ENCODE results near the gene TDRD9. TPM values are rescaled to one million over a fixed set of nuclear protein-coding genes. Genes with fewer than 3 reads are reported as not detected.

Gene TDRD9
- total RNA-seq, 2 donors from 2014 or later = 8.6 to 20.8 TPM

- TF ChIP-seq, protein P1, sequence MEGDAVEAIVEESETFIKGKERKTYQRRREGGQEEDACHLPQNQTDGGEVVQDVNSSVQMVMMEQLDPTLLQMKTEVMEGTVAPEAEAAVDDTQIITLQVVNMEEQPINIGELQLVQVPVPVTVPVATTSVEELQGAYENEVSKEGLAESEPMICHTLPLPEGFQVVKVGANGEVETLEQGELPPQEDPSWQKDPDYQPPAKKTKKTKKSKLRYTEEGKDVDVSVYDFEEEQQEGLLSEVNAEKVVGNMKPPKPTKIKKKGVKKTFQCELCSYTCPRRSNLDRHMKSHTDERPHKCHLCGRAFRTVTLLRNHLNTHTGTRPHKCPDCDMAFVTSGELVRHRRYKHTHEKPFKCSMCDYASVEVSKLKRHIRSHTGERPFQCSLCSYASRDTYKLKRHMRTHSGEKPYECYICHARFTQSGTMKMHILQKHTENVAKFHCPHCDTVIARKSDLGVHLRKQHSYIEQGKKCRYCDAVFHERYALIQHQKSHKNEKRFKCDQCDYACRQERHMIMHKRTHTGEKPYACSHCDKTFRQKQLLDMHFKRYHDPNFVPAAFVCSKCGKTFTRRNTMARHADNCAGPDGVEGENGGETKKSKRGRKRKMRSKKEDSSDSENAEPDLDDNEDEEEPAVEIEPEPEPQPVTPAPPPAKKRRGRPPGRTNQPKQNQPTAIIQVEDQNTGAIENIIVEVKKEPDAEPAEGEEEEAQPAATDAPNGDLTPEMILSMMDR (IDR thresholded peaks at IDR 0.05) = no peak
- Histone ChIP-seq H3K9me3 (peaks cover 6 to 13% of the 10 kb centered on the region in 2 donors), H3K27me3 (no peaks in the 10 kb centered on the region), H3K4me3 (no peak overlapping the region), H3K27ac (no peak overlapping the region), H3K36me3 (no peaks in the 10 kb centered on the region), H3K4me1 (no peaks in the 10 kb centered on the region)
- DNase-seq (ENCODE audit: low spot score) = no peak
These were observed 18.7 kb downstream of the TDRD9 start for GRCh38 chr14:103946975-103947374.

DNA sequence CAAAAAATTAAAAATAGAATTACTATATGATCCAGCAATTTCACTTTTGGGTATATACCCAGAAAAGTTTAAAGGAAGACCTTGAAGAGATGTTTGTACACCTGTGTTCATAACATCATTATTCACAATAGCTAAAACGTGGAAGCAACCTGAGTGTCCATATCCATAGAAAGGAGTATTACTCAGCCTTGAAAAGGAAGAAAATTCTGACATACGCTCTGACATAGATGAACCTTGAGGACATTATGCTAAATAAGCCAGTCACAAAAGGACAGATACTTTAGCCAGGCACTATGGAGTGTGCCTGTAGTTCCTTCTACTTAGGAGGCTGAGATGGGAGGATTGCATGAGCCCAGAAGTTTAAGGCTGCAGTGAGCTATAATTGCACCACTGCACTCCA, 20.2 kb downstream of the TDRD9 start:
- Histone ChIP-seq H3K4me3 (no peak overlapping the region), H3K4me1 (no peaks in the 10 kb centered on the region), H3K27ac (no peak overlapping the region), H3K9me3 (peaks cover 6 to 13% of the 10 kb centered on the region in 2 donors), H3K27me3 (no peaks in the 10 kb centered on the region), H3K36me3 (no peaks in the 10 kb centered on the region)
- no peak for DNase-seq (ENCODE audit: low spot score)
- TF ChIP-seq, protein P1 (IDR thresholded peaks at IDR 0.05) = no peak

DNA sequence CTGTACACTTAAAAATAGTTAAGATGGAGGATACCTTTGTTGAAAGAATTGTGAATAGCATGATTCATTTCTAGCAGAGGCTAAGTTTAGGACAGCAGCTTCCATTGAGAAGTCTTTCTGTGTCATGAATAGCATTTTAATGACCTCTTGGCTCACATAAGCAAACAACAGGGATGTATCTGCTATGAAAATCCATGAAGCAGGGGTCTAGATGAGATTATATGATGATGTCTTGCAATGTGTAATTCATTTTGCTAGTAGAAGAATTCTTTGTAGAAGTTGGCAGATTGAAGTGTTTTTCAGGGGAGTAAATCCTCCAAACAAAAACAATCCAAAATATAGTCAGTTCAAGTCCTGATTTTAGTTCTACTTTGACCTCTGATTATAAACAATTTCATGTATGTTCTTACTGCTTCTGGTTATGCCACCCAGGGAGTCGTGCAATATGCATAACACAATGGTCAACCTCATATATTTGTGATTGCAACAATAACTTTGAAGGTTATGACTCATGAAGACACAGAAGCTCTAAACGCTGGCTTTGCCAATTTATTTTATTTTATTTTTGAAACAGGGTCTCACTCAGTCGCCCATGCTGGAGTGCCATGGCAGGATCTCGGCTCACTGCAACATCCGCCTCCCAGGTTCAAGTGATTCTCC, 21.0 kb downstream of the TDRD9 start:
- no peak overlapping the region for H3K4me3 ChIP-seq
- H3K36me3 ChIP-seq = no peaks in the 10 kb centered on the region
- no peak overlapping the region for H3K27ac ChIP-seq
- H3K9me3 ChIP-seq = peaks cover 6 to 13% of the 10 kb centered on the region in 2 donors
- H3K4me1 ChIP-seq = no peaks in the 10 kb centered on the region
- no peaks in the 10 kb centered on the region for H3K27me3 ChIP-seq
- TF ChIP-seq, protein P1 (IDR thresholded peaks at IDR 0.05) = no peak
- no peak for DNase-seq (ENCODE audit: low spot score)

- no peak overlapping the region for H3K4me3 ChIP-seq
- no peaks in the 10 kb centered on the region for H3K27me3 ChIP-seq
- DNase-seq (ENCODE audit: low spot score) = no peak
- no peaks in the 10 kb centered on the region for H3K4me1 ChIP-seq
- no peak overlapping the region for H3K27ac ChIP-seq
- TF ChIP-seq, protein P1 (IDR thresholded peaks at IDR 0.05) = no peak
- no peaks in the 10 kb centered on the region for H3K9me3 ChIP-seq
- no peaks in the 10 kb centered on the region for H3K36me3 ChIP-seq
These were observed 32.3 kb downstream of the TDRD9 start for GRCh38 chr14:103960457-103961055.

GRCh38 chr14:103961928-103962578, 33.8 kb downstream of the TDRD9 start:
- H3K36me3 ChIP-seq = no peaks in the 10 kb centered on the region

More at GRCh38 chr14:103961928-103962578, 33.8 kb downstream of the TDRD9 start:
- H3K4me3 ChIP-seq = no peak overlapping the region
- no peak overlapping the region for H3K27ac ChIP-seq
- DNase-seq (ENCODE audit: low spot score) = no peak
- H3K27me3 ChIP-seq = no peaks in the 10 kb centered on the region
- no peaks in the 10 kb centered on the region for H3K9me3 ChIP-seq
- no peaks in the 10 kb centered on the region for H3K4me1 ChIP-seq
- TF ChIP-seq, protein P1 (IDR thresholded peaks at IDR 0.05) = no peak
